HG03378 (cell line): ENCODE data around the gene GID8.

Experiments used
- ATAC-seq: cut with Tn5 transposase; IDR thresholded peaks from one replicate; pipeline ENCODE4 v1.9.1; 2021; ENCODE audit warnings: mild to moderate bottlenecking, moderate library complexity; ENCODE audit not compliant: unreplicated experiment

Gene GID8

DNA sequence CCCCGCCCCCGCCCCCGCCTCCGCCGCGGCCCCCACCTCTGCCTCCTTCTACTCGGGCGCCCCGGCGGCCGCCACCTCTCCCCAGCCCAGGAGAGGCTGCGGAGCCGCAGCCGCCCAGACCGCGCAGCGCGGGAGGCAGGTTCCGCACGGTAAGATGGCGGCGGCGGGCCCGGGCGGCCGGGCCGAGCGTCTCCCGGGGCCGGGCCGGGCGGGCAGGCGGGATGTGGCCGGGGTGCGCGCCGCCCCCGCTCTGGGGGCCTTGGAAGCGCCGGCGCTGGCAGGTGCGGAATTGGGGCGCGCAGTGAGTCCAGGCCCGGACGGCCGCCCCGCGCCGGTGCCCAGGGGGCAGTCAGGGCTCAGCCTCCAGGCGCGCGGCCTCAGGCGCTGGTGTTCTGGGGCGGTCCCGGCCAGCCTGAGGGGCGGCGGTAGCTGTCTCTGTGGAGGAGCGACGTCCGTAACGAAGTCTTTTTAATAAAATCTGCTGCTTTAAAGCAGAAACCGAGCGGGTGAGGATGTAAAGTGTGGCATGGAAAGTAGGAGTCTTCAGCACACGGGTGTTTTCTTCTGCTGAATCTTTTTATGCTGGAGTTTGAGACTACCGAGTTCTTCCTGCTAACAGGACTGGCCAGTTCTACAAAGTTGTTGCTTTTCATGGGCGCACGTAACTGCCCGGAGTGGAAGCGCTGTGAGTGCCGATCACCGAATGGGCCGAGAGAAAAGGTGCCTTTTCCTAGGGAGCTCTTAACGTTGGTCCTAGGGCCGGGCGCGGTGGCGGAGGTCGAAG, at the start of gene GID8:
TSS of gene GID8 (plus strand) at position 43 of the 784 bp plus-strand sequence. CDS start 3,356 bp downstream, outside the sequence.
- no peak for ATAC-seq

DNA sequence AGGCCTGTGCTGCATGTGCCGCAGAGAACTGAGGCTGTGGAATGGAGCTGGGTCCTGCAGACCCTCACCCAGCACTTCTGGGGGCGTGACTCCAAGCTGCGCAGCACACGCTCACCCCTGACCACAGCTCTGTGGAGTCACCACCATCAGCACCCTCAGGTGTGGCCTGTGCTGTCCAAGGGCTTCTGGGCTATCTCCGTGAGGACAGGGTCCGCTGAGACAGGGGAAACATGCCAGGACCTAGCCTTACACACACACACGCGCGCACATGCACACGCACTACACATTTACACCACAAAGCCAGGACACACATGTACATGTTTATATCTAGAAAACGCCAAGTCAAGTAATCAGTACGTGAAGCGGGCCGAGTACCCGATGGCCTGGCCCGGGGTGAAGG, 49.5 kb upstream of the GID8 start:
- ATAC-seq: no peak

- no peak for ATAC-seq
These were observed 49.0 kb upstream of the GID8 start for GRCh38 chr20:62888910-62889309.

DNA sequence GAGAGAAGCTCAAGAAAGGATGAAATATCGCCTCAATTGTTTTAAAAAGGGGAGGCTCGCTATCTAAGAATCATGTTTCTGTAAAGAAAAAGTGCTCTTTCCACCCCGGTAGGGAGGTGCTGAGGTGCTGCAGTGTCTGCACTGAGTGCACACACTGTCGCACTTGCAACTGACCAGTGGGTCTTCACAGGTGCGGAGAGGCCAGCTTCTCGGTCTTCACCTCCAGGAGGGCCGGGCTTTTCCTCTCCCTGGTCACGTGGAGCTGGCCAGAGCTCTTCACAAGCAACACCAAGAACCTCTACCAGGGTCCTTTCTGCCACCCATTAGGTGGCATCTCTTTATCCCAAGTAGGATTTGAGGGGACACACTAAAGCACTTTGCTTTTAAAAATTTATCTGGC, 48.5 kb upstream of the GID8 start:
- no peak for ATAC-seq

GRCh38 chr20:62889871-62890270, 48.1 kb upstream of the GID8 start:
- no peak for ATAC-seq

GRCh38 chr20:62890444-62890843, 47.5 kb upstream of the GID8 start:
- ATAC-seq: no peak

DNA sequence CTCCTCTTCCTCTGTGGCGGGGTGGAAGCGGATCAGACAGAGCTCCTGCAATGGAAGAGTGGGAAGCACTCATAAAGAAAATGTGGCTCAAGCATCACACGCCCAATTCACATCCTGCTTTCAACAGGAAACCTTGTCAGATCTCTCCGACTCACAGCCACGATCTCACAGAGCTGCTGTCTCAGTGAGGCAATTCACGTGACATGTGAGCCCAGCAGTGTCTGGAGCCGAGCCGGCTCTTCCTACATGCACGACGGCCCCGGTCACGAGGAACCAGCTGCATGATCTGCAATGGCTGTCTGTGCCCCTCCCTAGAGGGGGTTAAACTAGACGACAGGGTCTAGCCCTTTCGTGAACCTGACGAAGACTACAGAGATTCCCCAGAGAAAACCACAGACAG, 46.8 kb upstream of the GID8 start:
- no peak for ATAC-seq

DNA sequence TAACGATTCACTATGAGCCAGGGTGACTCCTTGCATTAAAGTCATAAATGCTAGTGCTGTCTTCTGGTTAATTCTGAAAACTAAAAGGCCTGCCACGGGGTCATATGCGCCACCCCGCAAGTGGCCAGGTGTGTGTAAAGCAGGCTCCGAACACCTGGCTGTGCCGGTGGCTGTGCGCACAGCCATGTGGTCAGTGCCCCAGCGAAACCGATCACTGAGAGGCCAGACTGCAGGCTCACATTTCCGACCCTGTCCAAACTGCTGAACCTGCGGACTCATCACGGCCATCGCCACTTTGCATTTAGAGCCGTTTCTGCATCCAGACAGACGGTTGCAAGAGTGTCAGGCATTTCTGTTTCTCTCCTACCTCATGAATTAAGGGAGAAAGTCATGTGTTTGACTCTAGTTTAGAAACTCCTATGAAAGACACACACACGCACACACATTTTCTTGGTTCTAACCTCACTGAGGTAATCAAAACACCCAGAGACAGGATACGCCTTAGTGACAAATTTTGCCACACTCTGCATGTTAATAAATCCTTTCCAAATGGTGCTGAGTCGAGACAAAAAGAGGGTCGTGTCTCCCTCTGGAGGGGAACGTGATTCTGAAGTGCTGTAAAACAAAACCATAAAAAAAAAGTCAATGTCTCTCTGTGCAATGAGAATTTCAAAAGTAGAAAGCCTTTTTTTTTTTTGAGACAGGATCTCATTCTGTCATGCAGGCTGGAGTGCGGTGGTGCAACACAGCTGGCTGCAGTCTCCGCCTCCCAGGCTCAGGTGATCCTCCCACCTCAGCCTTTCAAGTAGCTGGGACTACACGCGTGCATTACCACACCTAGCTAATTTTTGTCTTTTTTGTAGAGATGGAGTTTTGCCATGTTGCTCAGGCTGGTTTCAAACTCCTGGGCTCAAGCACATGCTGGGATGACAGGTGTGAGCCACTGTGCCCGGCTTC, 45.3 kb upstream of the GID8 start:
- no peak for ATAC-seq

DNA sequence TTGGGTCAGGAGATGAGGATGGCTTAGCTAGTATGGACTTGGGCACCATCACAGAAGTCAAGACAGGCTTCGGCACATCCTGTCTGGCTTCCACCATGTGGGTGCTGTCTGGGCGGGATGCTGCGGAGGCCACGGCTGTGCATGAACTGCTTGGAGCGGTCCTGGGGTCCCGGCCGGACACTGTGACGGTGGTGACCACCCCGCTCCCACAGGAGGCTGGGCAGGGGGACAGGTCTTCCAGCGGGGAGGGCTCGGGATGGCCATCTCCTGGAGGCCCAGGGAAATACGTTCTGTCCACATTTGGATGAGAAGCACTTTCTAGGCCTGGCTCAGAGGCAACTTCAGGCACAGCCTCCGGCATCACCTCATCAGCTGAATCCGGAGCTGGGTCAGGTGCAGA, 44.2 kb upstream of the GID8 start:
- ATAC-seq: no peak

GRCh38 chr20:62894261-62894660, 43.7 kb upstream of the GID8 start:
- no peak for ATAC-seq

GRCh38 chr20:62895539-62895938, 42.4 kb upstream of the GID8 start:
- ATAC-seq: no peak

GRCh38 chr20:62896526-62896925, 41.4 kb upstream of the GID8 start:
- no peak for ATAC-seq

GRCh38 chr20:62897666-62898065, 40.3 kb upstream of the GID8 start:
- no peak for ATAC-seq

DNA sequence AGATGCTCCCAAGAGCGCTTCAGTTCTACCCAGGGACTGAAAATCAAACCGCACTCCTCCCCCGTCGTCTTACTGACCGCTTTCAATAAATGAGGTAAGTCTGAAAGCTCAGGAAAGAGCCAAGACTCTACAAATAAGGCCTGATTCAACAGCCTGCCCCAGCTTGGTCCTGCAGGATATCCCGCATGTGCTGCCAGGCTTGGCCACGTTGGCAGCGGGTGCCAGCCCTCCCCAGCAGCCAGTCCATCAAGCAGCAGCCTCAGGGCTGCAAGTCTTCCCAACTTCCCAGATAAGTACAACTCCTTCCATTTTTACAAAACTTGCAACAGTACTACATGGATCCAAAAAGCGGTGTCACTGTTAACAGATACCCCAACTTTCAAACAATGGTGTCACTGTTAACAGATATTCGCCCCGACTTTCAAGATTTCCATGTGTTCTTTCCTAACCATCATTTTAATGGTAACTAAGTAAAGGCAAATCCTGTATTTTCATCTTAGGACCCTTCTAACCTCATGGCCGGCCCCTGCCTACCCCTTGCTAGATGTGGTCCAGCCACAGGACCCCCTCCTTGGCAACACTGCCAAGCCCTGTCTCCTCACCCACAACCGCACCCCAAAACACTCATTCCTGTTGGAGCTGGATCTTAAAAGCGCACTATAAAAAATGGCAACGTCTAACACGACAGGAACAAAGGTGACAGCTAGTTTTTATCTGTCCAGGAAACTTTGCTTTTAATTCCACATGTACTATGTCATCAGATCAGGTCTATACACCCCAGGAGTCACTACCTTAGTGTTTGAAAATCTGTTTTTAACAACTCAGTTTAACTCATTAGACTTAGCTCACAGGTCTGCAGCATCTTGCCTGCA, 39.6 kb upstream of the GID8 start:
- ATAC-seq: no peak

GRCh38 chr20:62898970-62899632, 38.8 kb upstream of the GID8 start:
- ATAC-seq: no peak

GRCh38 chr20:62899633-62900051, 38.3 kb upstream of the GID8 start:
- no peak for ATAC-seq

DNA sequence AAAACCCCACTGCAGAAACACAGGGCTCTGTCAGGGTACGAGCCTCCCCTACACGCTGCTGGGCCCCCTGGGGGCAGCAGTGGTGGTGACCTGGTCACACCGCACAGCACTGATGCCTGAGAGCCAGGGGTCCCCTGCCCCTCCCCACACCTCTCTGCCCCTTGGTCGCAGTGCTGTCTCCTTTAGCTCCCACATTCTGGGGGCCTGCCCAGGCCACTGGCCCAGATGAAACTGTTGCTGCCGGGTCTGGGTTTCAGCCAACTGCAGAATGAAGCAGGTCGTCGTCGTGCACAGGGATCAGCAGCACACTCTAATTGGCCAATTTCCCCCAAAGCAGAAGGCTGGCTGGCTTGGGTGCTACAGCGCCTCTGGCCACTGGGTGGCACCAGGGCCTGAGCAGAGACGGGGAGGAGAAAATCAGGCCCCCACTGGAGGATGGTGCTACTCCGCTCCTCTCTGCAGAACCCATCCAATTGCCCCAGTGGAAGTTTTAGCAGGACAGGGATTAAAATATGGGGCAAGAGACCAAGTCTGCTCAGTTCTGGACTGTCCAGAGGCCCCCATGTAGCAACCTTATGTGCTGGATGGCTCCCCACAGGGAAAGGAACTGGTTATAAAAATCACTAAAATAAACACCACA, 37.8 kb upstream of the GID8 start:
- ATAC-seq: no peak

DNA sequence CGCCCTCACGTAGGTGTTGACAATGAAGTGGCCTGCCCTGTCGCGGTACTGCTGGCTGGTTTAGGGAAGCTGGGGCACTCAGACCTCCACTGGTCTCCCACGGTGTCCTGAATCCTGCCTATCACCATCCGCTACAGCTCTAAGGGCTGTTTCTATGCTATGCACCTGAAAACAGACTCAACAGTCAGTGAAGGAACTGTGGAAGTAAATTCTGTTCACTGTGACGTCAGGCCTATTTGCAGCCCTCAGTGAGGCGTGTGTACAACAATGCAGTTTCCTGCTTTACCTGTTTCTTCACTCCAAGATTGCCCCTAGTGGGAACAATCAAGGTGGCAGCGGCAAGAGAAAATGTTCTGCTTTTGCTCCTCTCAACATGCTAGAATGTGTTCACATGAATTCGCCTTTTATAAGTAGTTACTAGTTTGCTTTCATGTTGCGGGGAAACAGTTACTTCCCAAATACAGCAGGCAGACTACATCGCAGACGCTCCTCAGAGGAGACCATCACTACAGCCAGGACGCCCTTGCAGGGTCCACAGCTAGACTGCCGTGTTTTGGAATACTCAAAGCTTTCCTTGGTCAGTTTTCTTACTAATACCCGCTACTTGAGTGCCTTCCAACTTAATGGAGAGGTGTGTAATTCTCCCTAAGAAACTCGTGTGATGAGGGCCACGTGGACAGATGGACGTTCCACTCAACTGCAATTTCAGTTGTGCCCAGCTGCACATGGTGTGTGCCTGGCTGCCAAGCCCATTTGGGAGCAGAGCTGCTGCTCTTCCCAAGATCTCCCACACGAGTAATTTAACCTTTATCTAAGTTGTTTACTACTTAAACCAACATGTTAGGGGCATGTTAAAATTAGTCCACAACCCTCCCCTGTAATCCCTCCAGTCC, 37.0 kb upstream of the GID8 start:
- no peak for ATAC-seq

GRCh38 chr20:62901891-62902290, 36.1 kb upstream of the GID8 start:
- no peak for ATAC-seq
